NB4 (cell line): ENCODE measurements around the gene CSF2.
A peak's percentile ranks its signal among the peaks of the same experiment; 100 is the strongest.
"Not testable (repeated sequence)": the region's sequence is repeated elsewhere in the genome, so short reads cannot be mapped to it uniquely, and the experiment has no call there.

ENCODE experiments used
- DNase-seq: peaks from one replicate; pipeline ENCODE4 v3.0.0; 2010; ENCODE audit warnings: low read depth
- H3K4me3 ChIP-seq: one replicate; pipeline ENCODE4 v1.5.1; 2011; ENCODE audit warnings: mild to moderate bottlenecking, low read depth, low read length, moderate library complexity
- CTCF ChIP-seq: IDR thresholded peaks from one replicate; pipeline ENCODE4 v1.5.1; 2012; ENCODE audit warnings: low read depth, low read length
- MAX ChIP-seq: IDR thresholded peaks from 2 replicates; pipeline ENCODE4 v1.6.1; 2011; ENCODE audit warnings: low read depth, low read length
- MYC ChIP-seq: IDR thresholded peaks from 2 replicates; pipeline ENCODE4 v1.6.1; 2011; ENCODE audit warnings: low read depth, low read length
- POLR2A ChIP-seq: IDR thresholded peaks from 2 replicates; pipeline ENCODE4 v1.6.1; 2011; ENCODE audit warnings: mild to moderate bottlenecking; ENCODE audit not compliant: insufficient read length; ENCODE audit errors: extremely low read depth

CSF2 gene

GRCh38 chr5:132102944-132103331 is 29.3 kb downstream of the CSF2 start:
- H3K4me3 ChIP-seq, result no peak overlapping the region
- DNase-seq, result no peak

GRCh38 chr5:132103332-132103951 is 29.9 kb downstream of the CSF2 start:
- peak; percentile 72 for DNase-seq
- TF ChIP-seq MYC, result no peak
- TF ChIP-seq MAX, result no peak
- TF ChIP-seq CTCF, result no peak
- no peak for TF ChIP-seq POLR2A
- no peak overlapping the region for H3K4me3 ChIP-seq

More at GRCh38 chr5:132102944-132103331, 29.3 kb downstream of the CSF2 start:
- TF ChIP-seq MYC, result no peak
- no peak for TF ChIP-seq MAX
- no peak for TF ChIP-seq POLR2A
- no peak for TF ChIP-seq CTCF

DNA sequence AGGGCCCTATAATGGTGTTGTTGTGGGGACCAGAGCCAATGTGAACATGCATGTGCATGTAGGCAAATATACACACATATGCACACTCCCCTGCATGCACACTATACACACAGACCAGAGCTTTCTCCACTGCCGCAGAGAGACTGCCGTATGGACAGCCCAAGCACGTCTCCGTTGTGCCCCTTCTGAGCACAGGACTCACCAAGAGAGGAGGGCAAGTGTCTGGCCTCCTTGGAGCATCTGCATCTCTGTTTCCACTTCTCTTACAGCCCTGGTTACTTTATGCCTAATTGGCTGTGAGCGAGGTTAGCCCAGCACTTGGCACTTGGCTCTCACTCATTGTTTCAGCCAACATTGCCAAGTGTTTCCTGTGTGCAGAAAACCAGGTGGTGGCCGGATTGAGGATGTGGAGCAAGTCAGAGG is 30.4 kb downstream of the CSF2 start:
- DNase-seq, result no peak
- no peak for TF ChIP-seq POLR2A
- no peak for TF ChIP-seq CTCF
- no peak for TF ChIP-seq MYC
- no peak for TF ChIP-seq MAX
- no peak overlapping the region for H3K4me3 ChIP-seq

DNA sequence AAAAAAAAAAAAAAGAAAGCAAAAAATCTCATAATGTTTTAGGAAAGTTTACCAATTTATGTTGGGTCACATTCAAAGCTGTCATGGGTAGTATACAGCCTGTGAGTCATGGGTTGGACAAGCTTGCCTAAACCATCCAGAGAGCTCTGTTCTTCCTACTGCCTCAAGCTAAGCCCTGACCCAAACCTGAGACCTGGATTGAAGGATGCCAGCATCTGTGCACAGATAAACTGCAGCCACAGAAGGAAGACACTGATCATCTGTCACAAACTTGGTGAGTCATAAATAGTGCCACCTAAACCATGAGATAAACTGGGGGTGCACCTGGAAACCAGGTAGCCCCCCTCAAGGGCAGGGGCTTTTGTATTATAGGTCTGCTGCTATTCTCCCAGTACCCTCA is 31.0 kb downstream of the CSF2 start:
- DNase-seq, result no peak
- no peak overlapping the region for H3K4me3 ChIP-seq
- TF ChIP-seq MYC (no peak), POLR2A (no peak), MAX (no peak), CTCF (no peak)

- H3K4me3 ChIP-seq, result no peak overlapping the region
- TF ChIP-seq CTCF, result no peak
- TF ChIP-seq MAX, result no peak
- no peak for TF ChIP-seq POLR2A
- TF ChIP-seq MYC, result no peak
- no peak for DNase-seq
Observed at GRCh38 chr5:132105688-132106087, 32.1 kb downstream of the CSF2 start.

DNA sequence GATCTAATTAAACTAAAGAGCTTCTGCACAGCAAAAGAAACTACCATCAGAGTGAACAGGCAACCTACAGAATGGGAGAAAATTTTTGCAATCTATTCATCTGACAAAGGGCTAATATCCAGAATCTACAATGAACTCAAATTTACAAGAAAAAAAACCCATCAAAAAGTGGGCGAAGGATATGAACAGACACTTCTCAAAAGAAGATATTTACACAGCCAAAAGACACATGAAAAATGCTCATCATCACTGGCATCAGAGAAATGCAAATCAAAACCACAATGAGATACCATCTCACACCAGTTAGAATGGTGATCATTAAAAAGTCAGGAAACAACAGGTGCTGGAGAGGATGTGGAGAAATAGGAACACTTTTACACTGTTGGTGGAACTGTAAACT is 34.9 kb downstream of the CSF2 start:
- H3K4me3 ChIP-seq, DNase-seq: not testable (repeated sequence)

- DNase-seq, H3K4me3 ChIP-seq: not testable (repeated sequence)
Observed at GRCh38 chr5:132108957-132109356, 35.4 kb downstream of the CSF2 start.
